IPS-NIHi11 (cell line): ENCODE data around the gene FSTL4.

Experiments
- DNase-seq: peaks from one replicate; pipeline ENCODE4 v3.0.0; 2012; ENCODE audit warnings: mixed read lengths, low spot score

Gene FSTL4

DNA sequence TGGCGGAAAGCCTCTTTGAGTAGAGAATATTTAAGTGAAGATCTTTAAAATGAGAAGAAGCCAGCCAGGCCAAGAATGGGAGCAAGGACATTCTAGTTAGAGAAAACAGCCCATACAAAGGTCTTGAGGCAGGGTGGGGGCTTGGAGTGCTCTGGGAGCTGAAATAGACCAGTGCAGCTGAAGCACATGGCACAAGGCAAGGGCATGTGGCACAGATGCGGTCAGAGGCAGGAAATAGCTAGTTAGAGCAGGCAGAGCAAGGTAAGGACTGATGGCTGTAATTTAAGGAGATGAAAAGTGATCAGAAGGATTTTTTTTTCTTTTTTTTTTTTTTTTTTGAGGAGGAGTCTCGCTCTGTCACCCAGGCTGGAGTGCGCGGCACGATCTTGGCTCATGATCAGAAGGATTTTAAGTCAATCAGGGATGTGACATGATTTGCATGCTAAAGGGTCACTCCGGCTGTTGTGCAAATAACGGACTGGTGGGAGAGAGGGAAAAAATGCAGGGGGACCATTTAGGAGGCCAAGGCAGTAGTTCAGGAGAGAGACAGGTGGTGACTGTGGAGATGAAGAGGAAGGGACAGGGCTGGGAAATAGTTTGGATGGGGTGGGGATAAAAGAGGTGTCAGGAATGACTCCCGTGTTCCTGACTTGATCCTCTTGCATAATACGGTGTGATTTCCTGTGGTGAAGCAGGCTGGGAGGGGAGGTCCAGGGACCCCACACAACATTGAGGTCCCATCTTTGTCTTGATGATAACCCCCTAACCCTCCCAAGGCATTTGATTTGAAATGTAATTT, 352.9 kb downstream of the FSTL4 start:
- no peak for DNase-seq

GRCh38 chr5:133257977-133258376, 354.4 kb downstream of the FSTL4 start:
- DNase-seq, result no peak

GRCh38 chr5:133256276-133256675, 356.1 kb downstream of the FSTL4 start:
- no peak for DNase-seq

DNA sequence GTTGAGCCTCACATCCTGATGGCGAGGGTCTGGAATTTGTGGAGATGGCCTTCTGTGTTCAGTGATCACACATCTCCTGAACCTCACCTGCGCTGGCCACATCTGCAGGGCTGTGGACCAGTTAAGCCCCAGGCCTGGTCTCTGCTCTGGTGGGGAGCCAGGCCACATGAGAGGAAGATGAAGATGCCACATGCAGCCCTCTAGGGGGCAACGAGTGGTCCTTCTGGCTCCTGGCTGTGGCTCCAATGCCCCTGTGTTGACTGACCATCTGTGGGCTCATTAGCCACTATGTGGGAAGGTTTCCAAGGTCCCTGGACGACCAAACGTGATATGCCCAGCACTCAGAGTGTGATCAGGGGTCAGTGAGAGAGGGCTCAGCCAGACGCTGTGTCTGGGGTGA, 357.5 kb downstream of the FSTL4 start:
- no peak for DNase-seq

DNA sequence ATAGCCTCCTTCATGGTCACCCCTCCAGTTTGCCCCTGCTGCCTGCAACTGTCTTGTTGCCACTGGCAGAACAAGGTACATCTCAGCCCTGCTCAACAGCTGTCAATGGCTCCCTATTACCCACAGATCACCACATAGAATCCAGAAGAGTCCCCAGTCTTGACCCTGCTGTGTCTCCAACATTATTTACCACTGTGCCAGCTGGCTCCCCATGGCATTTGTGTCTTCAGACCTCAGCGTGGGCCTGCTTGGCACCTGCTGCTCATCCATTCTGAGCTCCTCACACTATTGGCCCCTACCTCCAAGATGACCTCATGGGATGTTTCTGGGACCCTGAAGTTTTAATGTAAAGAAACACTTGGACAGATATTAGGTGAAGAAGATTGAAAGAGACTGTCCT, 358.7 kb downstream of the FSTL4 start:
- no peak for DNase-seq

- no peak for DNase-seq
Observed at GRCh38 chr5:133253070-133253469, 359.3 kb downstream of the FSTL4 start.

GRCh38 chr5:133252133-133252480, 360.2 kb downstream of the FSTL4 start:
- DNase-seq, result peak; percentile 57

DNA sequence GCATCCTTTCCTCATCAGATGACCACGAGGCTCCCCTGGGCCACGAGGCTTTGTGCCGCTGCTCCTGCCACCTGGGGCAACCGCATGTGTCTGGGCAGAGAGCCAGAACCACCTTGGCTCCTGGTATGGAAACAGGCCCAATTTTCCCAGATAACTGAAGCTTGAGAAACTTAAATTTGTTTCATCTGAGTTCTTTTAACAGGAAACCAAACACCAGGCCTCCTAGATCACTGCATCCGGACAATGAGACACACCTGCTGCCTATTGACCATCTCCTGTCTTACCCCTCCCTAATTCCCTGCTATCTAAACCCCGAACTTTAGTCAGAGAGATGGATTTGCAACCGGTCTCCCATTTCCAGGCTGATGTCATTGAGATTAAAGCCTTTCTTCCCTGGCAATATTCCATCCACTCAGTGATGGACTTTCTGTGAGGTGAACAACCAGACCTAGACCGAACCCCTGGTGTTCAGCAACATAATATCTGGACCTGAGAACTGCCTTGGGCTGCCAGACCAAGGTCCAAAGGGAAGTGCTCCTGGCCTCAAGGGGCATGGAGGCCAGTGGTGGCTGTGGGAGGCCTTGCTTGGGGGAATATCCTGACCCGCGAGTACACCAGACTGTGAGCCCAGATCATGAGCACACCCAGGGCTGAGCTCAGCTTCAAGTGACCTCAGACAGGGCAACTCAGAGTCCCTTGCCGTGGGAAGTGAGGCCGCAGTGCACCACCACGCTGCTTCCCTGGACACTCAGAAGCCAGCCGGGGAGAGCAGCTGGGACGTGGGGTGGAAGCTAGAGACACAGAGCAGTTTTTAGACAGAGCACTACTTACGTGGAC, 360.8 kb downstream of the FSTL4 start:
- no peak for DNase-seq

- no peak for DNase-seq
Observed at GRCh38 chr5:133250527-133250926, 361.8 kb downstream of the FSTL4 start.

DNA sequence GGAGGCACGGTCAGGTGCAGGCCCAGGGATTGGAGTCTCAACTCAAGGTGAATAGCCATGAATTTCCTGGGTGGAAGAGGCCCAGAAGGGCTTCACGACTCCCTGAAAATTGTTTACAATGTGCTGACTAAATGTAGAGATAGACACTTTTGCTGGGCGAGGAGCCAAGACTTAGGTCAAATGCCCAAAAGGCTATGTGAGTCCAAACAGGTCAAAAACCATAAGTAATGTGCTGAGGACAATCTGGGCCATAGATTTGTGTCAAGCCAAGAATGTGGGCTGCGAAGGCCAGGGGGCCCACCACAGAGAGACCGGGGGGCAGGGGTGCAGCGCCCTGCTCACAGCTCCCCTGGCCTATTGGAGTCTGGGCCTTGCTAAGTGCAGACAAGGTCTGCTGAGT, 362.7 kb downstream of the FSTL4 start:
- no peak for DNase-seq

- DNase-seq, result peak; percentile 79
Observed at GRCh38 chr5:133247881-133248624, 364.3 kb downstream of the FSTL4 start.

DNA sequence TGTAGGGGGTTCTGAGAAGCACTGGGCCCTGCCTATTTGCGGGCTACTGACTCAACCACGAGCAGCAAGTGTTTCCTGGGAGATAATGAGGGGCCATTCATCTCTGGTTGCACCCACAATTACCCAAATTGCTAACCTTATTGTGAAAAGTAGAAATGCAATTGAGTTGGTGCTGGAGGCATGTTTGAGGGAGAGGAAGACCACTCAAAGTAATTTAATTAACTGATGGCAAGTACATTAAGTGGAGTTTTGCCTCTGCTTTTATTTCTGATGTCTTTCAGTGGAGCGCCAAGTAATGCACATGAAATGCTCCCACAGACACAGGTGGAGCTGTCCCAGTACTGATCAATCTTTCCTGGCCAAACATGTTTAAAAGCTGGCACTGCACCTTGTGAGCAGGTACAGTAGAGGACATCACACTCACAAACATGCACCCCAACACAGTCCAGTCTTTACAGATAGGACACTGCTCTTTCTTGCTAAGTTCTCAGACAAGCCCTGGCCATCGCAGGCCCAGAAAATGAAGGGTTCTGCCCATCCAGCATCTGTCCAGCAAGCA, 365.1 kb downstream of the FSTL4 start:
- no peak for DNase-seq

- no peak for DNase-seq
Observed at GRCh38 chr5:133246376-133247150, 365.8 kb downstream of the FSTL4 start.

- DNase-seq, result no peak
Observed at GRCh38 chr5:133246053-133246370, 366.3 kb downstream of the FSTL4 start.

GRCh38 chr5:133245191-133246052, 366.9 kb downstream of the FSTL4 start:
- DNase-seq, result no peak

- no peak for DNase-seq
Observed at GRCh38 chr5:133244242-133244641, 368.1 kb downstream of the FSTL4 start.

DNA sequence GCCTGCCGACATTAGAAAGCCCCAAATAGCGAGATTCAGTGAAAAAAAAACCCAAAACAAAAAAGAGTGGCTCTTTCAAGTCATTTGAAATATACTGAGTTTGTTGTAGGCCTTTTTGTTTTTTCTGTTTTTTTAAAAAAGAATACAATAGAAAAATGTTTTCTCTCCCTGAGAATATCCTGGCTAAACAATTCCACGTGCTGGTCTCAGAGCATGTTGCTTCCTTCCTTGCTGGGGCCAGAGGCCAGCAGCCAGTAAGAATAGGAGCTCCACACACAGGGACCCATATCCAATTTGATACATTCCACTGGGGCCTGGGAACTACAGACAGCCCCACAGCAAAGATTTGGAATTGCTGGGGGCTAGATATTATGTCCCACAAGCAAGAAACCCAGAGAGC, 369.1 kb downstream of the FSTL4 start:
- DNase-seq, result no peak

GRCh38 chr5:133242221-133242835, 370.0 kb downstream of the FSTL4 start:
- no peak for DNase-seq

GRCh38 chr5:133241179-133242092, 370.9 kb downstream of the FSTL4 start:
- DNase-seq, result no peak
